Mucosa of rectum (tissue), 2 donors: ENCODE results near the gene NPTN.

Experiments used
- H3K27ac ChIP-seq, 2 donors: one replicate each; pipeline ENCODE4 v1.7.0; 2013; ENCODE audit warnings: inconsistent platforms in 2 of 2, low read depth in 2 of 2, low read length in 2 of 2
- H3K27me3 ChIP-seq, 2 donors: one replicate each; pipeline ENCODE4 v1.7.0; 2013; ENCODE audit warnings: low read length in 2 of 2; ENCODE audit not compliant: control insufficient read depth in 2 of 2, insufficient read depth in 2 of 2
- H3K36me3 ChIP-seq, 2 donors: one replicate each; pipeline ENCODE4 v1.7.0; 2013; ENCODE audit warnings: low read length in 2 of 2; ENCODE audit not compliant: control insufficient read depth in 2 of 2, insufficient read depth in 2 of 2
- H3K4me1 ChIP-seq, 2 donors: one replicate each; pipeline ENCODE4 v1.7.0; 2013; ENCODE audit warnings: low read length in 2 of 2, mild to moderate bottlenecking in 1 of 2; ENCODE audit not compliant: control insufficient read depth in 2 of 2, insufficient read depth in 2 of 2
- H3K4me3 ChIP-seq, 2 donors: one replicate each; pipeline ENCODE4 v1.7.0; 2013; ENCODE audit warnings: low read length in 2 of 2
- H3K9ac ChIP-seq, 2 donors: one replicate each; pipeline ENCODE4 v1.7.0; 2013; ENCODE audit warnings: low read length in 2 of 2, low read depth in 1 of 2, mild to moderate bottlenecking in 1 of 2
- H3K9me3 ChIP-seq, 2 donors: one replicate each; pipeline ENCODE4 v1.7.0; 2013; ENCODE audit warnings: low read length in 2 of 2; ENCODE audit not compliant: control insufficient read depth in 2 of 2
- donor health status: healthy.
- donor health status: Normal muscosa, but diverticular disease.

The NPTN gene

GRCh38 chr15:73530649-73531048, 102.5 kb downstream of the NPTN start:
- Histone ChIP-seq H3K9me3 (no peaks in the 10 kb centered on the region), H3K4me3 (no peak overlapping the region), H3K27me3 (no peaks in the 10 kb centered on the region), H3K9ac (no peak overlapping the region), H3K27ac (no peak overlapping the region), H3K4me1 (no peaks in the 10 kb centered on the region), H3K36me3 (no peaks in the 10 kb centered on the region)

GRCh38 chr15:73527598-73527997, 105.6 kb downstream of the NPTN start:
- Histone ChIP-seq H3K27ac (no peak overlapping the region), H3K9ac (no peak overlapping the region), H3K27me3 (no peaks in the 10 kb centered on the region), H3K36me3 (no peaks in the 10 kb centered on the region), H3K4me3 (no peak overlapping the region), H3K9me3 (no peaks in the 10 kb centered on the region), H3K4me1 (no peaks in the 10 kb centered on the region)

GRCh38 chr15:73524919-73525318, 108.3 kb downstream of the NPTN start:
- H3K4me1 ChIP-seq, result no peaks in the 10 kb centered on the region
- no peaks in the 10 kb centered on the region for H3K27me3 ChIP-seq
- no peaks in the 10 kb centered on the region for H3K36me3 ChIP-seq
- H3K27ac ChIP-seq, result no peak overlapping the region
- H3K9ac ChIP-seq, result no peak overlapping the region
- no peaks in the 10 kb centered on the region for H3K9me3 ChIP-seq
- H3K4me3 ChIP-seq, result no peak overlapping the region

- H3K4me1 ChIP-seq, result no peaks in the 10 kb centered on the region
- H3K4me3 ChIP-seq, result no peak overlapping the region
- H3K9me3 ChIP-seq, result no peaks in the 10 kb centered on the region
- H3K27me3 ChIP-seq, result no peaks in the 10 kb centered on the region
- H3K36me3 ChIP-seq, result no peaks in the 10 kb centered on the region
- no peak overlapping the region for H3K9ac ChIP-seq
- H3K27ac ChIP-seq, result no peak overlapping the region
Observed at GRCh38 chr15:73522011-73522410, 111.2 kb downstream of the NPTN start.

GRCh38 chr15:73518876-73519733, 114.1 kb downstream of the NPTN start:
- Histone ChIP-seq H3K9ac (no peak overlapping the region), H3K9me3 (no peaks in the 10 kb centered on the region), H3K27ac (no peak overlapping the region), H3K4me3 (no peak overlapping the region), H3K4me1 (no peaks in the 10 kb centered on the region), H3K36me3 (no peaks in the 10 kb centered on the region), H3K27me3 (no peaks in the 10 kb centered on the region)

GRCh38 chr15:73518180-73518862, 114.9 kb downstream of the NPTN start:
- no peaks in the 10 kb centered on the region for H3K4me1 ChIP-seq
- no peaks in the 10 kb centered on the region for H3K27me3 ChIP-seq
- H3K9ac ChIP-seq, result no peak overlapping the region
- no peak overlapping the region for H3K27ac ChIP-seq
- H3K36me3 ChIP-seq, result no peaks in the 10 kb centered on the region
- no peak overlapping the region for H3K4me3 ChIP-seq
- H3K9me3 ChIP-seq, result no peaks in the 10 kb centered on the region

GRCh38 chr15:73517566-73517965, 115.6 kb downstream of the NPTN start:
- Histone ChIP-seq H3K9ac (no peak overlapping the region), H3K4me3 (no peak overlapping the region), H3K4me1 (no peaks in the 10 kb centered on the region), H3K27ac (no peak overlapping the region), H3K27me3 (no peaks in the 10 kb centered on the region), H3K9me3 (no peaks in the 10 kb centered on the region), H3K36me3 (no peaks in the 10 kb centered on the region)

- no peaks in the 10 kb centered on the region for H3K4me1 ChIP-seq
- H3K9ac ChIP-seq, result no peak overlapping the region
- no peaks in the 10 kb centered on the region for H3K9me3 ChIP-seq
- H3K27me3 ChIP-seq, result no peaks in the 10 kb centered on the region
- H3K27ac ChIP-seq, result no peak overlapping the region
- H3K36me3 ChIP-seq, result no peaks in the 10 kb centered on the region
- no peak overlapping the region for H3K4me3 ChIP-seq
Observed at GRCh38 chr15:73515527-73515926, 117.7 kb downstream of the NPTN start.
